Hepatocyte (in vitro differentiated cells): ENCODE measurements around the gene ST14.

Experiments used
- EZH2phosphoT487 ChIP-seq: fragments of 200-600 bp; sonication (generic); IDR thresholded peaks from one replicate; pipeline ENCODE4 v1.6.1; 2018; ENCODE audit warnings: antibody characterized with exemption, mild to moderate bottlenecking, low read depth, moderate library complexity; ENCODE audit not compliant: unreplicated experiment, severe bottlenecking
- TF ChIP-seq, protein P1 (sequence below): fragments of 200-600 bp; sonication (generic); IDR thresholded peaks from 2 replicates; pipeline ENCODE4 v1.5.1; 2016; ENCODE audit warnings: antibody characterized with exemption, mild to moderate bottlenecking; ENCODE audit not compliant: poor library complexity

GRCh38 chr11:130118636-130119387 is 40.8 kb upstream of the ST14 start:
- no peak for TF ChIP-seq EZH2phosphoT487
- TF ChIP-seq, protein P1, sequence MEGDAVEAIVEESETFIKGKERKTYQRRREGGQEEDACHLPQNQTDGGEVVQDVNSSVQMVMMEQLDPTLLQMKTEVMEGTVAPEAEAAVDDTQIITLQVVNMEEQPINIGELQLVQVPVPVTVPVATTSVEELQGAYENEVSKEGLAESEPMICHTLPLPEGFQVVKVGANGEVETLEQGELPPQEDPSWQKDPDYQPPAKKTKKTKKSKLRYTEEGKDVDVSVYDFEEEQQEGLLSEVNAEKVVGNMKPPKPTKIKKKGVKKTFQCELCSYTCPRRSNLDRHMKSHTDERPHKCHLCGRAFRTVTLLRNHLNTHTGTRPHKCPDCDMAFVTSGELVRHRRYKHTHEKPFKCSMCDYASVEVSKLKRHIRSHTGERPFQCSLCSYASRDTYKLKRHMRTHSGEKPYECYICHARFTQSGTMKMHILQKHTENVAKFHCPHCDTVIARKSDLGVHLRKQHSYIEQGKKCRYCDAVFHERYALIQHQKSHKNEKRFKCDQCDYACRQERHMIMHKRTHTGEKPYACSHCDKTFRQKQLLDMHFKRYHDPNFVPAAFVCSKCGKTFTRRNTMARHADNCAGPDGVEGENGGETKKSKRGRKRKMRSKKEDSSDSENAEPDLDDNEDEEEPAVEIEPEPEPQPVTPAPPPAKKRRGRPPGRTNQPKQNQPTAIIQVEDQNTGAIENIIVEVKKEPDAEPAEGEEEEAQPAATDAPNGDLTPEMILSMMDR: no peak
